Kasumi-1 (cell line): ENCODE data around the gene CUX1.
"Not testable (repeated sequence)": the region's sequence is repeated elsewhere in the genome, so short reads cannot be mapped to it uniquely, and the experiment has no call there.

ENCODE experiments used
- DNase-seq, 2 experiments: peaks; one replicate each; lab custom pipeline; 2025; lab: John Stamatoyannopoulos, UW

CUX1 gene

GRCh38 chr7:101984133-101984879, 166.9 kb downstream of the CUX1 start:
- no peak for DNase-seq

DNA sequence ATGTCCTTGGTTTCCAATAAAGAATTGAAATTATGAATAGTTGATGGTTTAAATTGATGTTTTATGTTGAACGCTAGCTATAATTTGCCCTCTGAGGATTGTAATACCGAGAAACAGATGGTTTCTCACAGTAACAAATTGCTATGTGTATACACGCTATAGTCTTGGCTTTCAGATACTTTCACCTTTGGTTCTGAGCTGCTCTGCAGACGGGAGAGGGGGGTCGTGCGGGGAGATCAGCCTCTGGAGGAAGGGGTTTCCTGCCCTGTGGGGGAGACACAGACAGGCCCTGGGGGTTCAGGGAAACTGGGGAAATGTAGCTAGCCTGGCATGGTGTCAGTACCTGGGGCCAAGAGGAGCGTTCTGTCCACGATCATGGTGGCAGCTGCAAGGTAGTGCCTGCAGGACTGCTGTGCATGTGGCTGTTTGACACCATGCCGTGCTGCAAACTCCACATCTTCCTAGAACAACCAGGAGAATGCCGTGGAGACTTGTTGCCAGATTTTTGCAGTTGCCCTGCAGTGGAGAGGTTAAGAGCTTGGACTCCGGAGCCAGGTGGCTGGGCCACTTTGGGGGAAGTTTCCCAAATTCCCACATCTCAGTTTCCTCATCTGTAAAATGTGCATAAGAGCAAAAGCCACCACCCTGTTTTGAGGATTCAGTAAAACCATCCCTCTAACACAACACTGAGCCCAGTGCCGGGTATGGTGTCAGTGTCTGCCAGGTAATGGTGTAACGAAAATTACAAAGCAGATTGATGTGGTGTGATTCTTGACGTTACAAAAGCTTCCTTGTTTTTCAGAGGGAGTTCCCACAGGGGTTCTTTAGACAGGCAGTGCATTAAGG, 167.9 kb downstream of the CUX1 start:
- no peak for DNase-seq

- no peak for DNase-seq
Observed at GRCh38 chr7:101985903-101986734, 168.7 kb downstream of the CUX1 start.

GRCh38 chr7:101987494-101987893, 170.1 kb downstream of the CUX1 start:
- DNase-seq, result no peak

DNA sequence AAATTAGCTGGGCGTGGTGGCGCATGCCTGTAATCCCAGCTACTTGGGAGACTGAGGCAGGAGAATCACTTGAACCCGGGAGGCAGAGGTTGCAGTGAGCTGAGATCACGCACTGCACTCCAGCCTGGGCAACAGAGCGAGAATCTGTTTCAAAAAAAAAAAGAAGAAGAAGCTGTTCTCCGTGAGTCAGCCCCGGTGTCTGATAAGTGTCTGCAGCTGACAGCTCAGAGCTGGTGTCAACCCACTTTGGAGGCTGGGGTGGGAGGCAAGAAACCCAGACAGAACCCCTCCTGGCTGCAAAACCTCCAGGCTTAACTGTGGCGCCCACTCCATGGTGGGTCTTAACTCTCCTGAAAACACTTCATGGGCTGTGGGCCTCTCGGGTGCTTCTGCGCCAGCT, 170.6 kb downstream of the CUX1 start:
- not testable (repeated sequence) for DNase-seq

GRCh38 chr7:101988513-101988912, 171.1 kb downstream of the CUX1 start:
- DNase-seq, result no peak

- no peak for DNase-seq
Observed at GRCh38 chr7:101989101-101989500, 171.7 kb downstream of the CUX1 start.

DNA sequence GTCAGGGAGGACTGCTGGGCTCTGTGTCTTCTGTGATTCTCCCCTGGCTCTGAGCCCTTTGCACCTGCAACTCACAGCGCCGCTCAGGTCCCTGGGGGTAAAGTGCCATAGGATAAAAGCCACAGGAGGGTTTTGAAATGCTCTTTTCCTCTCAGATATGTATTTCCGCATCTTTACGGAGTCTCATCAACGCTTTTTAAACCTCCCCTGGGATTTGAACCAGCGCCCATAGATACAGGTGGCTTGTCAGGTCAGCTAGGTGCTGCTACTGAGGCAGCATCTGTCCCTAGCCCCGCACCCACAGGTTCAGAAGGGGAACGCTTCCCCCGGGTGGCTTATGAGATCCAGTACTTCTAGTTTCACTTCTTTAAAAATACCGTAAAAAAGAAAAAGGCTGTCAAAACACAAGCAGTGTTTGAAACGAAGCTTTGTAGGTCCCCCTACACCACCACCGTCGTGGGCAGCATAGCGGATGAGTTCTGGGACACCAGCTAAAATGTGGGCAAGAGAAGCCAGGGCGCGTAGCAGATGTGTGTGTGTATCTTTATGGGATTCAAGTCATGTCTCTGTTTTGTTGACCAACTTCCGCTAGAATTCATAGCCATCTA, 173.5 kb downstream of the CUX1 start:
- DNase-seq, result no peak

DNA sequence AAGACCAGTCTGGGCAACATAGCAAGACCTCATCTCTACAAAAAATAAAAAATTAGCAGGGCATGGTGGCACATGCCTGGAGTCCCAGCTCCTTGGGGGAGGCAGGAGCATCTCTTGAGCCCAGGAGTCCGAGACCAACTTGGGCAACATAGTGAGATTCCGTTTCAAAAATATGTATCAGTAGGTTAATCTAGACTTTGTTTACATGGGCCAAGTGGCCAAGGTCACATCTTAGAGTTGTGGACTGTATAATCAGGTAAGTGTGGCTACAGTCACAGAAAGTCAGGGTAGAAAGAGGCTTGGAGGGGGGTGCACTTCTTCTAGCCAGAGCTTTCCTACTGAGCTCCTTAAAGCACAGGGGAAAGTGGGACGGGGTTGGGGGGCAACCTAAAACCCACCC, 174.4 kb downstream of the CUX1 start:
- no peak for DNase-seq

GRCh38 chr7:101993311-101993710, 175.9 kb downstream of the CUX1 start:
- no peak for DNase-seq

GRCh38 chr7:101995121-101995520, 177.7 kb downstream of the CUX1 start:
- DNase-seq, result no peak

- DNase-seq, result no peak
Observed at GRCh38 chr7:101996131-101996691, 178.8 kb downstream of the CUX1 start.

GRCh38 chr7:101996876-101997275, 179.4 kb downstream of the CUX1 start:
- DNase-seq, result no peak

- no peak for DNase-seq
Observed at GRCh38 chr7:101998029-101998905, 180.8 kb downstream of the CUX1 start.

DNA sequence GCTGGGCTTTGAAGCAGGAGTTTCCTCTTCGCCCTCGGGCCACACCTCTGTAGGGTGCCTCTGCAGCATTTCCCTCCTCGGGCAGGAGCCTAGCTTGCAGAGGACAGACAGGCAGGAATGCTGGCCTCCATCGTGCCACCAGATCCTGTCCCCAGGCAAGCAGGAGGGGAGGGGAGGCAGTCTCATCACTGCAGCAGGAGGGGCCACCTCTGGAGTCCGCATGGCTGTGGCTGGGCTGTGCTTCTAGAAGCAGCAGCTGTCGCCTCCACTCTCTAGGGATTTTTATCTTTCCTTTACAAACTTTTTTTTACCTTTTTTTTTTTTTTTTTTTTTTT, 181.4 kb downstream of the CUX1 start:
- DNase-seq, result no peak

DNA sequence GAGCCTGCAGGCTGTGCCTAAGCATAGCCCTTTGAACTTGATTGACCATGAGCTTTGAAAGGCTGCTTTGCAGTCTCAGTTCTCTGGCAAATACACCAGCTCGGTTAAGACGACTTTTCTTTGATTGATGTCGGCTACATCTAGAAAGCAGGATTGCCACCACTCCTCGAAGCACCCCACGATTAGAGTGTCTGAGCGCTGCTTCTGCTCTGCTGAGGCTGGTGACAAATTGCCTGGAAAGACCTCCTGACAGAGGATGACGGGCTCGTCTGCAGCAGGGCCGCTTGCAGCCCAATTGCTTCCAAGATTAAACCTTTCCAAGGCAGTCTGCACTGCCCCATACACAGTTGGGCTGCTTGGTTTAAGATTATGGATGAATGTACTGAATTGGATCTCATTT, 182.0 kb downstream of the CUX1 start:
- no peak for DNase-seq

DNA sequence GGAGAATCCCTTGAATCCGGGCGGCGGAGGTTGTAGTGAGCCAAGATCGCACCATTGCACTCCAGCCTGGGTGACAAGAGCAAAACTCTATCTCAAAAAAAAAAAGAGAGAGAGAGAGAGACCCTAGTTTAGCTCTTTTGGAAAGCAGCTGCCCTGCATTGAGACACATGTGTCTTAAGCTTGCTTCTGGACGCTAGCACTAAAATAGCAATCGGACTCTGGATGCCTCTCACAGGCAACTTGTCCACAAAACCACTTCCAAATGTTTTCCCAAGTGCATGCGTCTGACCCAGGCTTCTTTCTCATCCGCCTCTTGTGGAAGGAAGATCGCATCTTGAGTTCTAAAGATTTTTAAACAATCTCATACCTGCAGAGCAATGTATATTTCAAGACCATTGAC, 182.7 kb downstream of the CUX1 start:
- no peak for DNase-seq

GRCh38 chr7:102004229-102004628, 186.8 kb downstream of the CUX1 start:
- no peak for DNase-seq

DNA sequence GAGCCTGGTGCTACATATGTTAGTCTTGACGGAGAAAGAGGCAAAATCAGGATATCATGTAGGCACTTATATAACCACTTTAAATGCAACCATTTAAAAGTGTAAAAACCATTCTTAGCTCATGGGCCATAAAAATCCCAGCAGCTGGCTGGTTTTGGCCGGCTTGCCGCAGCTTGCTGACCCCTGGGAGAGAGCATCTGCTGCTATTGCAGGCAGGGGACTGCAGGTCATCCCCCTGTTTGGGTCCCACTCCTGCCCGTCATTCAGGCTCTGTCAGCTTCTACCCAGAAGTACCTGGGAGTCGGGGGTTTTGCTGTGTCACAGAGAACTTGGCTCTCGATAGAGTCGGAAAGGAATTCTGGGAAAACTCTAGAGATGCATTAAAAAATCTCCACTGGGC, 187.4 kb downstream of the CUX1 start:
- no peak for DNase-seq

DNA sequence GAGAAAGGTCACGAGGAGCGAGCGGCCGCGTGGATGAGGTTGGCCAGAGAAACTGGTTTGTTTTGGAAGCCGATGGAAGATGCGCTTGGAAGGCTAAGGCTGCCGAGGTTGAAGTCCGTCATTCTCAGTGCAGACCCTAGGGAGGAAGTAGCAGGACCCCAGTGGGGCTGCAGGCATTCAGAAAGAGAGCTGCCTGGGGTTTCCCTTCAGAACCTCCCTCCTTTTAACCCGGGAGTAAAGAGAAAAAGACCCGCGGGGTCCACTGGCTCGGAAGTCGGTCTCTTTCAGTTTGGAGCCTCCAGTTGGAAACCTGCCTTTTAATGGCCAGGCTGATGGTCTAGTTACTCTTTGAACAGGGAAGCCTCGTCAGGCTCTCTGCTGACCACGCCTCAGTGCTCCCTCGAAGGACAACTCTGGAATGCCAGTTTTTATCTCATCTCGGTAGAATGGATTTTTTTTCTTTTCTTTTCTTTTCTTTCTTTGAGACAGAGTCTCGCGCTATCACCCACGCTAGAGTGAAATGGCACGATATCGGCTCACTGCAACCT, 188.6 kb downstream of the CUX1 start:
- DNase-seq, result no peak

DNA sequence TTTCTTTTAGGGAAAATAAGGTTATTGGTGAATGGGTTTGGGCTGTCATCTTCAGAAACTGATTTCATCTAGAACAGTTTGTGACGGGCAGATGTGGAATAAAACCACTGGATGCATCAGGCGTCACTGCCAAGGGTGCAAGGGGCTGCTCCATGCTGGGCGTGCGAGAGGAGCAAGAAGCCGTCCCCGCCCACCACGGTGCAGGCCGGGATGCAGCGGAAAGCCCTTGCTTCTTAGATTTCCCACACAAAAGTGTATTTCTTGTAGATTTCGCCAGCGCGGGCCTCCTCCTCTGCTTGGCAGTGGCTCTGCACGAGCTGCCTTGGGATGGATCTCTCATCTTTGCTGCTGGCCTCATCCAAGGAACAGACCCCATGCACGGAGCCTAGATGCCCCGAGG, 189.3 kb downstream of the CUX1 start:
- no peak for DNase-seq
